Breast epithelium (tissue), 4 donors: ENCODE results near the gene SAMM50. TPM values are rescaled to one million over a fixed set of nuclear protein-coding genes. Genes with fewer than 3 reads are reported as not detected.

Experiments
- DNase-seq, 2 donors: peaks; one replicate each; pipeline ENCODE4 v3.0.0-alpha.2; 2019; ENCODE audit warnings: low spot score in 2 of 2
- H3K27ac ChIP-seq, 2 donors: fragments of 200-600 bp; sonication (generic) in 1 of 2; one replicate each; pipeline ENCODE4 v1.5.1; 2016 to 2019; ENCODE audit warnings: mild to moderate bottlenecking in 1 of 2
- H3K27me3 ChIP-seq, 2 donors: fragments of 200-600 bp; sonication (generic) in 1 of 2; one replicate each; pipeline versions ENCODE4 v1.5.1 to v1.6.0; 2017 to 2019; ENCODE audit warnings: control low read depth in 1 of 2, mild to moderate bottlenecking in 1 of 2
- H3K36me3 ChIP-seq: fragments of 200-600 bp; one replicate; pipeline ENCODE4 v1.5.1; 2019
- H3K4me1 ChIP-seq, 2 donors: fragments of 200-600 bp; sonication (generic); one replicate each; pipeline ENCODE4 v1.5.1; 2016 to 2019; ENCODE audit warnings: control low read depth in 1 of 2
- H3K4me3 ChIP-seq, 3 donors: fragments of 200-600 bp; sonication (generic); 1 replicate in 2 of 3; 2 replicates in 1 of 3; pipeline ENCODE4 v1.5.1; 2016 to 2019; ENCODE audit warnings: mild to moderate bottlenecking in 3 of 3, moderate library complexity in 2 of 3
- H3K9me3 ChIP-seq, 2 donors: fragments of 200-600 bp; sonication (generic) in 1 of 2; one replicate each; pipeline ENCODE4 v1.5.1; 2016 to 2019; ENCODE audit warnings: control low read depth in 1 of 2
- POLR2A ChIP-seq: fragments of 450-650 bp; IDR thresholded peaks from one replicate; pipeline ENCODE4 v1.6.1; 2016; ENCODE audit warnings: antibody characterized with exemption, mild to moderate bottlenecking, moderate library complexity
- POLR2AphosphoS5 ChIP-seq, 3 donors: sonication (generic); formaldehyde crosslinking; IDR thresholded peaks; one replicate each; pipeline ENCODE4 v1.6.1; 2017; ENCODE audit warnings: antibody characterized with exemption in 3 of 3
- intact Hi-C: fragments of 100-400 bp; cut with DNase I; formaldehyde crosslinking; loops from one replicate; pipeline ENCODE4 v1.15.1; 2023; ENCODE audit warnings: low total_unique reads
- total RNA-seq, 3 donors: library from RNA; depleted of rRNA; stranded (reverse); fragments of >200 nt; gene quantifications; one replicate each; pipeline ENCODE4 v1.1.0, GENCODE V29; 2016
- TF ChIP-seq, protein P1 (sequence below), 3 donors: fragments of 450-650 bp; IDR thresholded peaks; one replicate each; pipeline ENCODE4 v1.5.1; 2016 to 2017; ENCODE audit warnings: antibody characterized with exemption in 3 of 3, mild to moderate bottlenecking in 3 of 3, moderate library complexity in 3 of 3

SAMM50 gene
- total RNA-seq, 3 donors from 2014 or later, result 36.1 to 40.6 (median 36.4) TPM

DNA sequence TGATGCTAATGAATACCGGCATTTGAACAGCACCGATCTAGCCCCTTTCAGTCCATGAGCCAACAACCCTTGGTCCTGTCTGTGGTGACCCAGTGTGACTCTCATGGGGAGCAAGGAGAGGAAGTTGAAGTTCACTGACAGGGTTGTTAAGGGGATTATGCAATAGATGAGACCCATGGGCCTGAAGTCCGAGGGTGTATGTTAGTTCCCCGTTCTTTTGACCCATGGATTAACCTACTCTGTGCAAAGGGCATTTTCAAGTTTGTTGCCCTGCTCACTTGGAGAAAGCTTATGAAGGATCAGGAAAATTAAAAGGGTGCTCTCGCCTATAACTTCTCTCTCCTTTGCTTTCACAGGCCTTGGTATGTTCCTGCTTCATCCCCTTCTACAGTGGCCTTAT is 26.8 kb upstream of the SAMM50 start:
- Histone ChIP-seq H3K27ac (no peak overlapping the region), H3K9me3 (no peaks in the 10 kb centered on the region), H3K27me3 (no peaks in the 10 kb centered on the region), H3K4me3 (no peak overlapping the region), H3K4me1 (no peaks in the 10 kb centered on the region), H3K36me3 (no peaks in the 10 kb centered on the region)
- intact Hi-C loops, result no loop called here
- DNase-seq, result no peak
- TF ChIP-seq, protein P1, sequence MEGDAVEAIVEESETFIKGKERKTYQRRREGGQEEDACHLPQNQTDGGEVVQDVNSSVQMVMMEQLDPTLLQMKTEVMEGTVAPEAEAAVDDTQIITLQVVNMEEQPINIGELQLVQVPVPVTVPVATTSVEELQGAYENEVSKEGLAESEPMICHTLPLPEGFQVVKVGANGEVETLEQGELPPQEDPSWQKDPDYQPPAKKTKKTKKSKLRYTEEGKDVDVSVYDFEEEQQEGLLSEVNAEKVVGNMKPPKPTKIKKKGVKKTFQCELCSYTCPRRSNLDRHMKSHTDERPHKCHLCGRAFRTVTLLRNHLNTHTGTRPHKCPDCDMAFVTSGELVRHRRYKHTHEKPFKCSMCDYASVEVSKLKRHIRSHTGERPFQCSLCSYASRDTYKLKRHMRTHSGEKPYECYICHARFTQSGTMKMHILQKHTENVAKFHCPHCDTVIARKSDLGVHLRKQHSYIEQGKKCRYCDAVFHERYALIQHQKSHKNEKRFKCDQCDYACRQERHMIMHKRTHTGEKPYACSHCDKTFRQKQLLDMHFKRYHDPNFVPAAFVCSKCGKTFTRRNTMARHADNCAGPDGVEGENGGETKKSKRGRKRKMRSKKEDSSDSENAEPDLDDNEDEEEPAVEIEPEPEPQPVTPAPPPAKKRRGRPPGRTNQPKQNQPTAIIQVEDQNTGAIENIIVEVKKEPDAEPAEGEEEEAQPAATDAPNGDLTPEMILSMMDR (IDR thresholded peaks at IDR 0.05), result no peak
- no peak for TF ChIP-seq POLR2AphosphoS5 (IDR thresholded peaks at IDR 0.05)

DNA sequence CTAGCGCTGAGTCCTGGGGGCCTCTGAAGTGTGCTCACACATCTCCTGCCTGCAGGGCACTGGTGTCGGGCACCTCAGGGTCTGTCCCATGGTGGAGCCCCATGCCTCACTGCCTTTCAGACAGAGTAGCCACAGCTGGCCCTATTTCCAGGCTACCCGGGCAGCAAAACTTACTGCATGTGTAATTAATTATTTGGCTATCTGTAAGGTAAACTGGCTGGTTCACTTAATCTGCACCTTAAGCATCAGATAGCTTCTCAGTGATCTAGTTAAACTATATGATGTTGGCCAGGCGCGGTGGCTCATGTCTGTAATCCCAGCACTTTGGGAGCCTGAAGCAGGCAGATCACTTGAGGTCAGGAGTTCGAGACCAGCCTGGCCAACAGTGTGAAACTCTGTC is 26.3 kb upstream of the SAMM50 start:
- Histone ChIP-seq H3K4me1 (no peaks in the 10 kb centered on the region), H3K4me3 (no peak overlapping the region), H3K36me3 (no peaks in the 10 kb centered on the region), H3K27ac (no peak overlapping the region), H3K9me3 (no peaks in the 10 kb centered on the region), H3K27me3 (no peaks in the 10 kb centered on the region)
- no peak for TF ChIP-seq POLR2AphosphoS5 (IDR thresholded peaks at IDR 0.05)
- TF ChIP-seq POLR2A, result no peak
- TF ChIP-seq, protein P1 (IDR thresholded peaks at IDR 0.05), result no peak
- no peak for DNase-seq
- intact Hi-C loops, result no loop called here

GRCh38 chr22:43931771-43932170 is 23.5 kb upstream of the SAMM50 start:
- DNase-seq, result no peak
- Histone ChIP-seq H3K4me3 (no peak overlapping the region), H3K27me3 (no peaks in the 10 kb centered on the region), H3K4me1 (no peaks in the 10 kb centered on the region), H3K27ac (no peak overlapping the region), H3K36me3 (no peaks in the 10 kb centered on the region), H3K9me3 (no peaks in the 10 kb centered on the region)
- intact Hi-C loops, result no loop called here
- TF ChIP-seq POLR2AphosphoS5 (IDR thresholded peaks at IDR 0.05), result no peak
- TF ChIP-seq, protein P1 (IDR thresholded peaks at IDR 0.05), result no peak
- TF ChIP-seq POLR2A, result no peak

DNA sequence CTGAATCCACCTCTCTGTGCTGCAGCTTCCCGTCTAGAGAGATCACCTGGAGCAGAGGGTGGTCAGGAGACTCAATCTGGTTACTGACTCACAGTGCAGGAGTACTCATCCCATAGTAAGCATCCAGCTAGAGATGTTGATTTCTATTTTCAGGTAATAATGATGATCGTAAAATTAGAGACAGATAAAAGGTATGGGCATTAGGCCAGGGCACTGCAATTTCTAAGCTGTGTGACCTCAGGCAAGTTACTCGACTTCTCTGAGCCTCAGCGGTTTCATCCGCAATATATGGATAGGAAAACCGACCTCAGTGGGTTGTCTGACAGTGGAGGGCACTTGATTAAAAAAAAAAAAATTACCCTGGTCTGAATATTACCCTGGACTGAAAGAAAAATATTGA is 13.8 kb upstream of the SAMM50 start:
- Histone ChIP-seq H3K36me3 (no peaks in the 10 kb centered on the region), H3K4me1 (no peaks in the 10 kb centered on the region), H3K27ac (no peak overlapping the region), H3K4me3 (no peak overlapping the region), H3K9me3 (peaks cover 0 to 4% of the 10 kb centered on the region in 2 donors), H3K27me3 (no peaks in the 10 kb centered on the region)
- intact Hi-C loops, result no loop called here
- no peak for DNase-seq
- TF ChIP-seq POLR2AphosphoS5 (IDR thresholded peaks at IDR 0.05) (no peak), POLR2A (no peak)
- TF ChIP-seq, protein P1 (IDR thresholded peaks at IDR 0.05), result no peak

DNA sequence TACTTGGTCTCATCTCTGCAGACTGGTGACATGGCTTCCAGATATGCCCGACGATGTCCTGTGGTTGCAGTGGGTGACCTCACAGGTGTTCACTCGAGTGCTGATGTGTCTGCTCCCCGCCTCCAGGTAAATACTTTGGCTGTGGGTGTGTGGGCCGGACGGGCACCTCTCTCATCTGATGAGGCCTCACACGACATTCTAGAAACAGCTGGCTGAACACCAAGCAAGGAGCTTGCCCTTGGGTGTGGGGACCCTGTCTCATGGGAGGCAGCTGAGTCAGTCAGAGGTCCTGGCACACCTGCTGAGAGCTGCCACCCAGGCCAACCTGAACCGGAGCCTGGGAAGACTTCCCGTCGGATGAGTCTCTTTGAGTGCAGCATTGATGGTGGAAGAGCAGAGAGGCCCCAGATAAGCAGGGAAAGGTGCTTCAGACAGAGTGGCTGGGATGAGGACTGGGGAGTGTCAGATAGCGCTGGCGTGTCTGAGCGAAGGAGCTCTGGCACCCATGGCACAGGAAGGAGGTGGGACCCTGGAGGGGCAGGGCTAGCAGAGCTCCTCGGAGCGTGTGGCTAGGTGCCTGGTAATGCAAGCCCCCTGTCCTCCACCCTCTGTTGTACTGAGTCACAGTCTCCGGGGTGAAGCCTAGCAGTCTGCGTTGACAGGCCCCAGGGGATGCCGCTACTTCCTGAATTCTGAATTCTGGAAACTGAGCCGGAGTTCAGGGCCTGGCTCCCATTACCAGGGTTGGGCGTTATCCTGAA is 10.4 kb upstream of the SAMM50 start:
- TF ChIP-seq, protein P1 (IDR thresholded peaks at IDR 0.05), result no peak
- TF ChIP-seq POLR2A, result no peak
- no peak for TF ChIP-seq POLR2AphosphoS5 (IDR thresholded peaks at IDR 0.05)
- DNase-seq, result no peak
- Histone ChIP-seq H3K9me3 (peaks cover 0 to 4% of the 10 kb centered on the region in 2 donors), H3K27ac (no peak overlapping the region), H3K4me1 (no peaks in the 10 kb centered on the region), H3K27me3 (no peaks in the 10 kb centered on the region), H3K4me3 (no peak overlapping the region), H3K36me3 (no peaks in the 10 kb centered on the region)
- intact Hi-C loops, result no loop called here
